ENCODE measurements around the gene PNKP.
A peak's percentile ranks its signal among the peaks of the same experiment; 100 is the strongest.

- 0 out of 2 replicates have a peak, but pooled peaks have one; percentile 15 for TF ChIP-seq CHD2 (IDR thresholded peaks at IDR 0.05; ENCODE audit: low read depth, low read length)
- TF ChIP-seq ZFPM2 (CRISPR knock-in tag; IDR thresholded peaks at IDR 0.05): no peak
- no peak for TF ChIP-seq CTCF (IDR thresholded peaks at IDR 0.05 in 2 of 3, conservative IDR thresholded peaks at IDR 0.05 in 1 of 3; ENCODE audit: insufficient read depth in 2 of 3, low read depth in 1 of 3, low read length in 3 of 3)
- no peak for TF ChIP-seq CREB1 (IDR thresholded peaks at IDR 0.05)
- TF ChIP-seq CREB1 (CRISPR knock-in tag; IDR thresholded peaks at IDR 0.05): no peak
These were observed 7.6 kb downstream of the PNKP start for GRCh38 chr19:49859682-49860335.
